A673 (cell line): ENCODE results near the gene FAM181B. TPM values are rescaled to one million over a fixed set of nuclear protein-coding genes. Genes with fewer than 3 reads are reported as not detected.

Experiments
- BruUV-seq: library from RNA; stranded (reverse); fragments of 400-500 nt; replicated peaks from 2 replicates; lab custom pipeline; 2021; lab: Mats Ljungman, UMichigan
- CTCF ChIA-PET: fragments of 300-600 bp; sonication (Branson Sonifier 250); formaldehyde crosslinking; loops from one replicate; lab custom pipeline; 2022; ENCODE audit warnings: antibody characterized with exemption; lab: Charles Lee
- POLR2A ChIA-PET: fragments of 300-600 bp; sonication (Branson Sonifier 250); formaldehyde crosslinking; loops from one replicate; lab custom pipeline; 2022; ENCODE audit warnings: antibody characterized with exemption; ENCODE audit not compliant: low non-redundant PET; lab: Charles Lee
- DNase-seq: peaks from one replicate; pipeline ENCODE4 v3.0.0-alpha.2; 2015; ENCODE audit warnings: low spot score
- H3K27ac ChIP-seq: fragments of 200-600 bp; sonication (generic); 2 replicates; pipeline ENCODE4 v1.5.1; 2016; ENCODE audit warnings: mixed run types, low read depth, mild to moderate bottlenecking, mixed read lengths, antibody characterized with exemption, low read length; ENCODE audit not compliant: poor library complexity, severe bottlenecking
- H3K27me3 ChIP-seq: fragments of 200-600 bp; sonication (generic); replicated peaks from 2 replicates; pipeline ENCODE4 v1.6.1; 2017; ENCODE audit warnings: mixed run types, low read depth, mild to moderate bottlenecking, mixed read lengths, antibody characterized with exemption, low read length; ENCODE audit not compliant: insufficient read depth, poor library complexity
- H3K36me3 ChIP-seq: fragments of 200-600 bp; sonication (generic); 2 replicates; pipeline ENCODE4 v1.6.1; 2016; ENCODE audit warnings: mixed run types, mild to moderate bottlenecking, mixed read lengths, antibody characterized with exemption, low read length; ENCODE audit not compliant: insufficient read depth, poor library complexity, severe bottlenecking
- H3K4me1 ChIP-seq: fragments of 200-600 bp; sonication (generic); 2 replicates; pipeline ENCODE4 v1.6.1; 2017; ENCODE audit warnings: mixed run types, mild to moderate bottlenecking, mixed read lengths, antibody characterized with exemption, low read length; ENCODE audit not compliant: insufficient read depth, poor library complexity, severe bottlenecking
- H3K4me3 ChIP-seq: fragments of 200-600 bp; sonication (generic); 2 replicates; pipeline ENCODE4 v1.5.1; 2016; ENCODE audit warnings: low read depth, mixed run types, mild to moderate bottlenecking, mixed read lengths, low read length; ENCODE audit not compliant: poor library complexity, severe bottlenecking
- H3K9me3 ChIP-seq: fragments of 200-600 bp; sonication (generic); 2 replicates; pipeline ENCODE4 v1.6.1; 2016; ENCODE audit warnings: mixed run types, low read depth, mild to moderate bottlenecking, mixed read lengths, antibody characterized with exemption, low read length; ENCODE audit not compliant: poor library complexity, severe bottlenecking
- CTCF ChIP-seq: fragments of 300-800, 200-600 bp; sonication (generic); conservative IDR thresholded peaks from 2 replicates; pipeline ENCODE4 v1.5.1; 2017; ENCODE audit warnings: low read depth, mild to moderate bottlenecking, antibody characterized with exemption, low read length, moderate library complexity, mixed read lengths
- EZH2 ChIP-seq: fragments of 200-600 bp; sonication (generic); IDR thresholded peaks from 2 replicates; pipeline ENCODE4 v1.6.1; 2017; ENCODE audit warnings: borderline replicate concordance, low read depth, mild to moderate bottlenecking, mixed read lengths, antibody characterized with exemption, low read length; ENCODE audit not compliant: poor library complexity, severe bottlenecking
- intact Hi-C: fragments of 100-400 bp; cut with micrococcal nuclease; formaldehyde crosslinking; loops from one replicate; pipeline ENCODE4 v1.10.0; 2022; ENCODE audit not compliant: unreplicated experiment
- total RNA-seq: library from RNA; stranded (reverse); gene quantifications from 2 replicates; pipeline ENCODE4 v1.2.3, GENCODE V29; 2021

The FAM181B gene
- total RNA-seq, 1 experiment from 2014 or later, result not detected

GRCh38 chr11:82771781-82772180 is 38.1 kb upstream of the FAM181B start:
- TF ChIP-seq CTCF (no peak), EZH2 (no peak)
- intact Hi-C loops, result no loop called here
- H3K4me3 ChIP-seq, result no peak overlapping the region
- no TSS peak for BruUV-seq
- no peaks in the 10 kb centered on the region for H3K36me3 ChIP-seq
- no peak for DNase-seq
- H3K27ac ChIP-seq, result no peak overlapping the region
- POLR2A ChIA-PET, result no interaction called here
- H3K27me3 ChIP-seq, result no peaks in the 10 kb centered on the region
- H3K4me1 ChIP-seq, result peaks cover 4% of the 10 kb centered on the region
- no peaks in the 10 kb centered on the region for H3K9me3 ChIP-seq
- CTCF ChIA-PET, result no interaction called here

GRCh38 chr11:82767123-82767522 is 33.5 kb upstream of the FAM181B start:
- no peaks in the 10 kb centered on the region for H3K9me3 ChIP-seq
- no peak for TF ChIP-seq EZH2
- TF ChIP-seq CTCF, result no peak
- no peaks in the 10 kb centered on the region for H3K27me3 ChIP-seq
- H3K36me3 ChIP-seq, result no peaks in the 10 kb centered on the region
- intact Hi-C loops, result no loop called here
- DNase-seq, result no peak
- H3K4me3 ChIP-seq, result no peak overlapping the region
- no peak overlapping the region for H3K27ac ChIP-seq
- ChIA-PET POLR2A (no interaction called here), CTCF (no interaction called here)
- no peaks in the 10 kb centered on the region for H3K4me1 ChIP-seq
- BruUV-seq, result no TSS peak

- Histone ChIP-seq H3K4me1 (no peaks in the 10 kb centered on the region), H3K4me3 (no peak overlapping the region), H3K36me3 (no peaks in the 10 kb centered on the region), H3K27me3 (no peaks in the 10 kb centered on the region), H3K9me3 (no peaks in the 10 kb centered on the region), H3K27ac (no peak overlapping the region)
- POLR2A ChIA-PET, result no interaction called here
- intact Hi-C loops, result no loop called here
- BruUV-seq, result no TSS peak
- peak; percentile 35 for DNase-seq
- CTCF ChIA-PET, result no interaction called here
- TF ChIP-seq EZH2 (no peak), CTCF (no peak)
Observed at GRCh38 chr11:82765466-82766034, 31.9 kb upstream of the FAM181B start.
